Large intestine (tissue), 3 donors: ENCODE data around the gene VPS54. TPM values are rescaled to one million over a fixed set of nuclear protein-coding genes. Genes with fewer than 3 reads are reported as not detected.

Experiments used
- DNase-seq, 2 donors: peaks; one replicate each; pipeline versions ENCODE4 v3.0.0 to v3.0.0-alpha.2; 2013
- H3K27ac ChIP-seq: one replicate; pipeline ENCODE4 v1.5.1; 2013; ENCODE audit warnings: low read length
- H3K27me3 ChIP-seq: 2 replicates; pipeline ENCODE4 v1.6.1; 2013; ENCODE audit warnings: low read length; ENCODE audit not compliant: control insufficient read depth, insufficient read depth
- H3K36me3 ChIP-seq: 2 replicates; pipeline ENCODE4 v1.6.1; 2013; ENCODE audit warnings: low read length; ENCODE audit not compliant: control insufficient read depth, insufficient read depth
- H3K4me1 ChIP-seq: one replicate; pipeline ENCODE4 v1.6.1; 2013; ENCODE audit warnings: low read length; ENCODE audit not compliant: control insufficient read depth, insufficient read depth
- H3K4me3 ChIP-seq: one replicate; pipeline ENCODE4 v1.5.1; 2013; ENCODE audit warnings: low read length
- H3K9me3 ChIP-seq: one replicate; pipeline ENCODE4 v1.6.1; 2013; ENCODE audit warnings: mild to moderate bottlenecking, low read depth, low read length, moderate library complexity; ENCODE audit not compliant: control insufficient read depth
- WGBS: methylation state at CpG from one replicate; pipeline ENCODE4 v1.1.5; 2013; ENCODE audit warnings: low lambda C conversion rate; ENCODE audit not compliant: insufficient coverage; 5-methylcytosine and 5-hydroxymethylcytosine counted together
- polyA plus RNA-seq: library from polyadenylated mRNA; unstranded; fragments of 120-200 nt; gene quantifications from one replicate; pipeline ENCODE4 v1.2.1, GENCODE V29; 2013

Gene VPS54
- polyA plus RNA-seq, 1 donor = 29.5 TPM

DNA sequence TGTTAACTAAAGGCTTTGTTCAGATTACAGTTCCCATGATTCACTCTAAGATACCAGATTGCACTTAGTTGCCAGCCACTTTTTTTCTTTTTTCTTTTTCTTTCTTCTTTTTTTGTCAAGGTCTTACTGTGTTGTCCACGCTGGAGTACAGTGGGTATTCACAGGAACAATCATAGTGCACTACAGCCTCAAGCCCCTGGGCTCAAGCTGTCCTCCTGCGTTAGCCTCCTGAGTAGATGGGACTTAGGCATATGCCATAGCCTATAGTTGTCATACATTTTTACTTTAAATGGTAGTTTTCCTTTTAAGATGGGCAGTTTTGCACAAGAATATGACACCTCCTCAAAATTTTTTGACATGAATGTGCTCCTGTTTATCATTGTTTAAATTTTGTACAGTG lies 175.4 kb downstream of the VPS54 start:
- DNase-seq = no peak
- Histone ChIP-seq H3K36me3 (no peaks in the 10 kb centered on the region), H3K9me3 (no peaks in the 10 kb centered on the region), H3K27ac (peak overlapping the region; percentile 86), H3K4me3 (no peak overlapping the region), H3K27me3 (no peaks in the 10 kb centered on the region), H3K4me1 (peaks cover 3% of the 10 kb centered on the region)
- WGBS = no CpG with 5 or more reads among the region's 2 CpGs

DNA sequence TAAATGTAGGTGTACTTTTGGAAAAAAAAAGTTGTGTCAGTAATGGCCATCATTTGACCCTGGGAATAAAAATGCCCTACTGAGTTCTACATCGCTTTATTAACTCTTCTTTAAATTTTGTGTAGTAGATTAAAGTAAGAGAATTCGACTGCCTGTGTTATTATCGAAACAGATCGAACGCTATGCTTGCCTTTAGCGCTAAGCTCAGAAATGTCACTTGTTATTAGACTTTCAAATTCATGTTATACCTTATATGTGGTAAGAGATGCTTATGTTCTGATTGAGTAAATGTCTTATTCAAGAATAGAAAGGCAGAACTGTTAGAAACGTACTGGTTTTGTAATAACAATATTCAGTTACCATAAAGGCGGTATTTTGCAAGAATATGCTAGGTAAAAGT lies 176.1 kb downstream of the VPS54 start:
- Histone ChIP-seq H3K36me3 (no peaks in the 10 kb centered on the region), H3K27ac (peak overlapping the region; percentile 86), H3K9me3 (no peaks in the 10 kb centered on the region), H3K27me3 (no peaks in the 10 kb centered on the region), H3K4me3 (peak overlapping the region; percentile 98), H3K4me1 (peaks cover 3% of the 10 kb centered on the region)
- 51% methylated on average over 3 of the region's 8 CpGs for WGBS
- no peak for DNase-seq

DNA sequence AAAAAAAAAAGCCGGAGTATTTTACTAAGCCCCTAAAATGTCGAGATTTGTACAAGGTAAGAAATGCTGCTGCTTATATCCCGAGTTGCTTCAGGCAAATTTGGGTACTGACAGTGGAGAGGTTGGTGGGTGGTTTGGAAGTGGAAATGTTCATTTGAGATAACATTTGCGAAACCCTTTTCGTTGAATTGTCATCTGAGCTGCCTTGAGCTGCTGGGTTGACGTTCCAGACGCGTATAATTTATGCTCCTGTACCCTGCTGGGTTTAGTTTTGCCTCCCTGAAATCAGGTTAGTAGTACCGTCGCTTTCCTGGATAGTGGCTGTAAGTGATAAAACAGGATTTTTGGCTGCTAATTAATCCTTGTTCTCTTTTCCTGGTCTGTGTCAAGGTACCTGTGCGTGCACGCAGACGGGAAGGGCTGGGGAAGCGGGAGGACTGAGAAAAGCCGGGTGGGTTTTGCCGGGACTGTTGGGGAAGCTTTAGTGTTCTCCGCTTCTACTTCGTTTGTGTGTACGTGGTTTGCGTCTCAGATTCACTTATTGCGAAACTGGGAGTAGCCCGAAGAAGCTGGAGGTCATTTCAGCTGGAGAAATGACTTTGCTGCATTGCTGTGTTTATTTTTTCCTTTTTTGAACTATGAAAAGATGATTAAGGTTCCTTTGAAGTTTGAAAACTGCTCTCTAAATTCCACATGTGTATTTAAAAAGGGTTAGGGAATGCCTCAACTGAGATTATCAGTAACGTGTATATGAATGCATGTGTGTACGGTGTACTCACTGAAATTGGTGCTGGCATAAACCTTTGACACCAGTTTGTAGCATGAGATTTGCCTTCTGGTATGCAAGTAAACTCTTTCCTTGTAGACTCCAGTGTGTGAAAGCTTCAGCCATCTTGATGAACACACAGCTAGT lies 176.8 kb downstream of the VPS54 start:
- no peaks in the 10 kb centered on the region for H3K36me3 ChIP-seq
- WGBS = no CpG with 5 or more reads among the region's 24 CpGs

More for the DNA sequence above, 176.8 kb downstream of the VPS54 start:
- DNase-seq = peak; percentile 50 to 83
- H3K4me3 ChIP-seq = peak overlapping the region; percentile 98
- no peaks in the 10 kb centered on the region for H3K9me3 ChIP-seq
- H3K27me3 ChIP-seq = no peaks in the 10 kb centered on the region
- H3K27ac ChIP-seq = peak overlapping the region; percentile 86
- H3K4me1 ChIP-seq = peaks cover 3% of the 10 kb centered on the region

Other genes with a start within 250 kb of the VPS54 start
- gene UGP2, start 177.5 kb downstream of the VPS54 start, polyA plus RNA-seq = 116 TPM
- gene PELI1, start 125.0 kb upstream of the VPS54 start, polyA plus RNA-seq = 30.6 TPM